MM.1S (cell line): ENCODE data around the gene CREB3L2.

Experiments
- CTCF ChIP-seq: fragments of 300-600 bp; sonication (generic); IDR thresholded peaks from 2 replicates; pipeline ENCODE4 v1.5.1; 2016; ENCODE audit warnings: antibody characterized with exemption, low read length, mixed read lengths
- EZH2 ChIP-seq: fragments of 300-600 bp; sonication (generic); optimal IDR thresholded peaks from 2 replicates; pipeline ENCODE3; 2017; ENCODE audit warnings: low read depth, mild to moderate bottlenecking, antibody characterized with exemption, low read length, mixed read lengths

GRCh38 chr7:137873524-137873923, 128.4 kb downstream of the CREB3L2 start:
- no peak for TF ChIP-seq CTCF
- TF ChIP-seq EZH2: no peak
